Peyer's patch (tissue), 4 donors: Measurements from ENCODE around the gene PRDM5. TPM values are rescaled to one million over a fixed set of nuclear protein-coding genes. Genes with fewer than 3 reads are reported as not detected.

ENCODE experiments used
- DNase-seq, 3 donors: peaks; one replicate each; pipeline ENCODE4 v3.0.0-alpha.2; 2017 to 2019
- H3K27ac ChIP-seq, 4 donors: fragments of 200-600 bp; sonication (generic); one replicate each; pipeline ENCODE4 v1.5.1; 2016 to 2019
- H3K27me3 ChIP-seq, 2 donors: fragments of 200-600 bp; sonication (generic); one replicate each; pipeline ENCODE4 v1.5.1; 2019
- H3K36me3 ChIP-seq, 3 donors: fragments of 200-600 bp; sonication (generic); one replicate each; pipeline ENCODE4 v1.5.1; 2016 to 2019
- H3K4me1 ChIP-seq, 4 donors: fragments of 200-600 bp; sonication (generic); one replicate each; pipeline ENCODE4 v1.5.1; 2016 to 2019
- H3K4me3 ChIP-seq, 4 donors: fragments of 200-600 bp; sonication (generic); 1 replicate in 3 of 4; 2 replicates in 1 of 4; pipeline ENCODE4 v1.5.1; 2016 to 2019; ENCODE audit warnings: mild to moderate bottlenecking in 1 of 4
- H3K9me3 ChIP-seq, 4 donors: fragments of 200-600 bp; sonication (generic); one replicate each; pipeline ENCODE4 v1.5.1; 2016 to 2019; ENCODE audit warnings: mild to moderate bottlenecking in 1 of 4
- CTCF ChIP-seq, 6 experiments: fragments of 450-650 bp in 4 of 6; fragments of 200-600 bp in 2 of 6; sonication (generic) in 1 of 6; IDR thresholded peaks; one replicate each; pipeline ENCODE4 v1.5.1; 2017 to 2019; ENCODE audit warnings: antibody characterized with exemption in 6 of 6, mild to moderate bottlenecking in 3 of 6, moderate library complexity in 1 of 6
- POLR2A ChIP-seq, 2 donors: fragments of 450-650 bp; IDR thresholded peaks; one replicate each; pipeline ENCODE4 v1.5.1; 2017; ENCODE audit warnings: antibody characterized with exemption in 2 of 2, mild to moderate bottlenecking in 2 of 2, moderate library complexity in 2 of 2
- total RNA-seq, 4 donors: library from RNA; depleted of rRNA; stranded (reverse); fragments of >200 nt; gene quantifications; one replicate each; pipeline ENCODE4 v1.1.0, GENCODE V29; 2016

Gene PRDM5
- total RNA-seq = 1 to 10 TPM; 3.9 to 9.9 (median 5.3) TPM

GRCh38 chr4:120922381-120923206 is at the start of gene PRDM5:
PRDM5 (minus strand) TSS chr4:120922726; CDS start chr4:120922608, 118 bp downstream.
- Histone ChIP-seq H3K36me3 (no peaks in the 10 kb centered on the region), H3K4me3 (peak within 1 kb of the TSS; percentile 44 to 82 (median 56)), H3K27ac (peak within 1 kb of the TSS; percentile 57 to 88 (median 78)), H3K27me3 (no peaks in the 10 kb centered on the region), H3K4me1 (peaks cover 0 to 4% (median 0%) of the 10 kb centered on the region in 4 donors), H3K9me3 (no peaks in the 10 kb centered on the region)
- TF ChIP-seq POLR2A (IDR thresholded peaks at IDR 0.05) (no peak), CTCF (IDR thresholded peaks at IDR 0.05) (no peak)
- DNase-seq = peak in 2 of 3 donors; percentile 49 to 63

- Histone ChIP-seq H3K36me3 (no peaks in the 10 kb centered on the region), H3K4me3 (no peak overlapping the region), H3K4me1 (no peaks in the 10 kb centered on the region), H3K27ac (no peak overlapping the region), H3K27me3 (no peaks in the 10 kb centered on the region), H3K9me3 (no peaks in the 10 kb centered on the region)
- no peak for DNase-seq
- no peak for TF ChIP-seq CTCF (IDR thresholded peaks at IDR 0.05)
- TF ChIP-seq POLR2A (IDR thresholded peaks at IDR 0.05) = no peak
Observed at GRCh38 chr4:120971884-120972283, 49.4 kb upstream of the PRDM5 start.

- Histone ChIP-seq H3K4me3 (no peak overlapping the region), H3K4me1 (no peaks in the 10 kb centered on the region), H3K36me3 (no peaks in the 10 kb centered on the region), H3K27me3 (no peaks in the 10 kb centered on the region), H3K27ac (no peak overlapping the region), H3K9me3 (no peaks in the 10 kb centered on the region)
- no peak for TF ChIP-seq POLR2A (IDR thresholded peaks at IDR 0.05)
- no peak for DNase-seq
Observed at GRCh38 chr4:120965938-120966337, 43.4 kb upstream of the PRDM5 start.

- Histone ChIP-seq H3K36me3 (no peaks in the 10 kb centered on the region), H3K4me3 (no peak overlapping the region), H3K4me1 (no peaks in the 10 kb centered on the region), H3K9me3 (no peaks in the 10 kb centered on the region), H3K27ac (no peak overlapping the region), H3K27me3 (no peaks in the 10 kb centered on the region)
- no peak for DNase-seq
- TF ChIP-seq POLR2A (IDR thresholded peaks at IDR 0.05) (no peak), CTCF (IDR thresholded peaks at IDR 0.05) (no peak)
Observed at GRCh38 chr4:120964596-120964995, 42.1 kb upstream of the PRDM5 start.

GRCh38 chr4:120963449-120963848 is 40.9 kb upstream of the PRDM5 start:
- Histone ChIP-seq H3K36me3 (no peaks in the 10 kb centered on the region), H3K4me3 (no peak overlapping the region), H3K4me1 (no peaks in the 10 kb centered on the region), H3K27ac (no peak overlapping the region), H3K9me3 (no peaks in the 10 kb centered on the region), H3K27me3 (no peaks in the 10 kb centered on the region)
- DNase-seq = no peak
- TF ChIP-seq CTCF (IDR thresholded peaks at IDR 0.05) = no peak
- TF ChIP-seq POLR2A (IDR thresholded peaks at IDR 0.05) = no peak

- Histone ChIP-seq H3K4me3 (no peak overlapping the region), H3K27ac (no peak overlapping the region), H3K36me3 (no peaks in the 10 kb centered on the region), H3K9me3 (no peaks in the 10 kb centered on the region), H3K27me3 (no peaks in the 10 kb centered on the region), H3K4me1 (no peaks in the 10 kb centered on the region)
- no peak for DNase-seq
- no peak for TF ChIP-seq CTCF (IDR thresholded peaks at IDR 0.05)
- TF ChIP-seq POLR2A (IDR thresholded peaks at IDR 0.05) = no peak
Observed at GRCh38 chr4:120960656-120961267, 38.2 kb upstream of the PRDM5 start.
